HCT116 (cell line): ENCODE data around the gene SLC17A4. TPM values are rescaled to one million over a fixed set of nuclear protein-coding genes. Genes with fewer than 3 reads are reported as not detected.

ENCODE experiments used
- ATAC-seq: fragments of 200-7000 bp; cut with Tn5 transposase; 2 replicates; pipeline ENCODE4 v1.9.1; 2020; ENCODE audit warnings: mild to moderate bottlenecking, moderate library complexity
- BruUV-seq: library from RNA; stranded (reverse); fragments of 400-500 nt; replicated peaks from 2 replicates; lab custom pipeline; 2021; lab: Mats Ljungman, UMichigan
- CTCF ChIA-PET: fragments of 300-600 bp; sonication (Branson Sonifier 250); formaldehyde crosslinking; loops from one replicate; lab custom pipeline; 2021; ENCODE audit warnings: antibody characterized with exemption; lab: Charles Lee
- POLR2A ChIA-PET: fragments of 300-600, 350-600 bp; sonication (Branson Sonifier 250); formaldehyde crosslinking; loops from one replicate; lab custom pipeline; 2021; ENCODE audit warnings: antibody characterized with exemption; lab: Charles Lee
- RAD21 ChIA-PET, 2 experiments: fragments of 300-600 bp; sonication (Branson Sonifier 250); formaldehyde crosslinking; loops; one replicate each; lab custom pipeline; 2023; ENCODE audit warnings: low total read pairs in 2 of 2; ENCODE audit not compliant: uncharacterized antibody in 2 of 2, unreplicated experiment in 2 of 2, low non-redundant PET in 1 of 2; lab: Charles Lee
- DNase-seq: peaks from one replicate; pipeline ENCODE4 v3.0.0-alpha.2; 2010; ENCODE audit warnings: low read depth, low spot score
- H2AFZ ChIP-seq: fragments of 200-600 bp; shearing (Covaris generic), sonication (generic); 2 replicates; pipeline ENCODE4 v1.6.1; 2017; ENCODE audit warnings: low read depth, mixed run types, mixed read lengths, antibody characterized with exemption, low read length; ENCODE audit not compliant: poor library complexity, severe bottlenecking
- H3K27ac ChIP-seq: 2 replicates; pipeline ENCODE4 v1.5.1; 2012; ENCODE audit warnings: low read depth, low read length
- H3K27me3 ChIP-seq: fragments of 200-600 bp; sonication (generic); 2 replicates; pipeline ENCODE4 v1.6.1; 2016; ENCODE audit warnings: mixed run types, low read length, mixed read lengths; ENCODE audit not compliant: insufficient read depth
- H3K36me3 ChIP-seq, 2 experiments: fragments of 200-500 bp in 1 of 2; fragments of 200-600 bp in 1 of 2; sonication (Bioruptor generic) in 1 of 2; sonication (generic) in 1 of 2; 2 replicates each; pipeline versions ENCODE4 v1.5.1 to v1.6.1; 2014 to 2016; ENCODE audit warnings: low read length in 2 of 2, inconsistent platforms in 1 of 2, mixed read lengths in 1 of 2, mixed run types in 1 of 2; ENCODE audit not compliant: insufficient read depth in 2 of 2, control insufficient read depth in 1 of 2
- H3K4me1 ChIP-seq, 2 experiments: fragments of 200-600 bp in 1 of 2; sonication (generic) in 1 of 2; 2 replicates each; pipeline versions ENCODE4 v1.5.1 to v1.6.1; 2012 to 2017; ENCODE audit warnings: low read length in 2 of 2, inconsistent platforms in 1 of 2, mild to moderate bottlenecking in 1 of 2, mixed read lengths in 1 of 2, mixed run types in 1 of 2, moderate library complexity in 1 of 2; ENCODE audit not compliant: insufficient read depth in 2 of 2, control insufficient read depth in 1 of 2
- H3K4me2 ChIP-seq: fragments of 200-600 bp; sonication (generic); 2 replicates; pipeline ENCODE4 v1.6.1; 2017; ENCODE audit warnings: mixed run types, low read length, mixed read lengths
- H3K4me3 ChIP-seq, 2 experiments: fragments of 200-600 bp in 1 of 2; sonication (generic) in 1 of 2; replicated peaks in 1 of 2; 2 replicates each; pipeline ENCODE4 v1.5.1; 2011 to 2016; ENCODE audit warnings: low read length in 2 of 2, control low read depth in 1 of 2, low read depth in 1 of 2, mild to moderate bottlenecking in 1 of 2, mixed read lengths in 1 of 2, mixed run types in 1 of 2
- H3K79me2 ChIP-seq: fragments of 200-600 bp; sonication (generic); 2 replicates; pipeline ENCODE4 v1.6.1; 2017; ENCODE audit warnings: mild to moderate bottlenecking, mixed run types, low read length, moderate library complexity, mixed read lengths; ENCODE audit not compliant: insufficient read depth
- H3K9ac ChIP-seq: fragments of 200-600 bp; sonication (generic); 2 replicates; pipeline ENCODE4 v1.6.1; 2016; ENCODE audit warnings: low read length, mixed read lengths
- H3K9me2 ChIP-seq: fragments of 200-600 bp; sonication (generic), shearing (Covaris generic); 2 replicates; pipeline ENCODE4 v1.6.1; 2017; ENCODE audit warnings: mixed run types, mild to moderate bottlenecking, moderate library complexity; ENCODE audit not compliant: insufficient read depth
- H3K9me3 ChIP-seq, 2 experiments: fragments of 200-500 bp in 1 of 2; fragments of 200-600 bp in 1 of 2; sonication (Bioruptor generic) in 1 of 2; sonication (generic) in 1 of 2; 2 replicates each; pipeline ENCODE4 v1.6.1; 2014 to 2017; ENCODE audit warnings: low read length in 2 of 2, mixed read lengths in 2 of 2, inconsistent platforms in 1 of 2, low read depth in 1 of 2, mild to moderate bottlenecking in 1 of 2, mixed run types in 1 of 2, moderate library complexity in 1 of 2; ENCODE audit not compliant: control insufficient read depth in 1 of 2, insufficient read depth in 1 of 2
- H4K20me1 ChIP-seq: fragments of 200-600 bp; sonication (generic), shearing (Covaris generic); 2 replicates; pipeline ENCODE4 v1.6.1; 2017; ENCODE audit warnings: mixed run types, mild to moderate bottlenecking, moderate library complexity; ENCODE audit not compliant: insufficient read depth
- REST ChIP-seq: IDR thresholded peaks from 2 replicates; pipeline ENCODE4 v1.6.1; 2012; ENCODE audit warnings: low read depth
- YY1 ChIP-seq: IDR thresholded peaks from 2 replicates; pipeline ENCODE4 v1.6.1; 2011; ENCODE audit warnings: low read length, low read depth, moderate library complexity, mild to moderate bottlenecking; ENCODE audit not compliant: insufficient replicate concordance; ENCODE audit errors: extremely low read depth
- ZBTB33 ChIP-seq: IDR thresholded peaks from 2 replicates; pipeline ENCODE4 v1.6.1; 2011; ENCODE audit warnings: mild to moderate bottlenecking, low read length, moderate library complexity; ENCODE audit not compliant: insufficient replicate concordance; ENCODE audit errors: extremely low read depth
- intact Hi-C: fragments of 100-400 bp; cut with micrococcal nuclease; formaldehyde crosslinking; loops from 2 replicates; pipeline ENCODE4 v1.10.0; 2022
- total RNA-seq: library from RNA; stranded (reverse); gene quantifications from one replicate; pipeline ENCODE4 v1.2.1, GENCODE V29; 2021; ENCODE audit not compliant: unreplicated experiment

SLC17A4 gene
- total RNA-seq, 1 experiment from 2014 or later, result not detected

- no peaks in the 10 kb centered on the region for H3K9me3 ChIP-seq
- ATAC-seq, result no peak
- intact Hi-C loops, result no loop called here
- H3K4me3 ChIP-seq, result no peak overlapping the region
- no peaks in the 10 kb centered on the region for H3K4me1 ChIP-seq
- BruUV-seq, result no TSS peak
- CTCF ChIA-PET, result no interaction called here
- no peak overlapping the region for H3K4me2 ChIP-seq
- H2AFZ ChIP-seq, result no peak overlapping the region
- no peaks in the 10 kb centered on the region for H3K79me2 ChIP-seq
- H3K9ac ChIP-seq, result no peak overlapping the region
- H4K20me1 ChIP-seq, result no peaks in the 10 kb centered on the region
- no peak for TF ChIP-seq YY1
- no peak for TF ChIP-seq REST
- TF ChIP-seq ZBTB33, result no peak
- POLR2A ChIA-PET, result no interaction called here
- no peak overlapping the region for H3K27ac ChIP-seq
- H3K27me3 ChIP-seq, result no peaks in the 10 kb centered on the region
- RAD21 ChIA-PET, result no interaction called here
- no peaks in the 10 kb centered on the region for H3K36me3 ChIP-seq
- no peak for DNase-seq
- no peaks in the 10 kb centered on the region for H3K9me2 ChIP-seq
These were observed 10.1 kb downstream of the SLC17A4 start for GRCh38 chr6:25764611-25765010.
